Measurements from ENCODE around the gene CTDP1.

Gene CTDP1

DNA sequence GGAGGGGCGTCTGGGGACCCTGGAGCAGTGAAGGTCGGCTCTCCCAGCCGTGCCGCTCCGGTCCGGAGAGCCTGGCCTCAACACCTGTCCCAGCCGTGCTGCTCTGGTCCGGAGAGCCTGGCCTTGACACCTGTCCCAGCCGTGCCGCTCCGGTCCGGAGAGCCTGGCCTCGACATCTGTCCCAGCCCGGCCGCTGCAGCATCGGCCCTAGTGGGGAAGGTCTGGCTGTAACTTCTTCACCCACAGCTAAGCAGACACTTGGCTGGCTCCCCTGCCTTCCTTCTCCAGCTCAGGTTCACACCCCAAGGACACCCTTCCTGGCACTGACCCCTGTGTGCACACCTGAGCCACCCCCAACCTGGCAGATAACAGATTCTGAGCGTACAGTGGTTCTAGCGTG lies 122.7 kb downstream of the CTDP1 start:
- TF ChIP-seq, protein P1, sequence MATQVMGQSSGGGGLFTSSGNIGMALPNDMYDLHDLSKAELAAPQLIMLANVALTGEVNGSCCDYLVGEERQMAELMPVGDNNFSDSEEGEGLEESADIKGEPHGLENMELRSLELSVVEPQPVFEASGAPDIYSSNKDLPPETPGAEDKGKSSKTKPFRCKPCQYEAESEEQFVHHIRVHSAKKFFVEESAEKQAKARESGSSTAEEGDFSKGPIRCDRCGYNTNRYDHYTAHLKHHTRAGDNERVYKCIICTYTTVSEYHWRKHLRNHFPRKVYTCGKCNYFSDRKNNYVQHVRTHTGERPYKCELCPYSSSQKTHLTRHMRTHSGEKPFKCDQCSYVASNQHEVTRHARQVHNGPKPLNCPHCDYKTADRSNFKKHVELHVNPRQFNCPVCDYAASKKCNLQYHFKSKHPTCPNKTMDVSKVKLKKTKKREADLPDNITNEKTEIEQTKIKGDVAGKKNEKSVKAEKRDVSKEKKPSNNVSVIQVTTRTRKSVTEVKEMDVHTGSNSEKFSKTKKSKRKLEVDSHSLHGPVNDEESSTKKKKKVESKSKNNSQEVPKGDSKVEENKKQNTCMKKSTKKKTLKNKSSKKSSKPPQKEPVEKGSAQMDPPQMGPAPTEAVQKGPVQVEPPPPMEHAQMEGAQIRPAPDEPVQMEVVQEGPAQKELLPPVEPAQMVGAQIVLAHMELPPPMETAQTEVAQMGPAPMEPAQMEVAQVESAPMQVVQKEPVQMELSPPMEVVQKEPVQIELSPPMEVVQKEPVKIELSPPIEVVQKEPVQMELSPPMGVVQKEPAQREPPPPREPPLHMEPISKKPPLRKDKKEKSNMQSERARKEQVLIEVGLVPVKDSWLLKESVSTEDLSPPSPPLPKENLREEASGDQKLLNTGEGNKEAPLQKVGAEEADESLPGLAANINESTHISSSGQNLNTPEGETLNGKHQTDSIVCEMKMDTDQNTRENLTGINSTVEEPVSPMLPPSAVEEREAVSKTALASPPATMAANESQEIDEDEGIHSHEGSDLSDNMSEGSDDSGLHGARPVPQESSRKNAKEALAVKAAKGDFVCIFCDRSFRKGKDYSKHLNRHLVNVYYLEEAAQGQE (IDR thresholded peaks at IDR 0.05; ENCODE audit: insufficient read depth in 1 of 2, low read depth in 2 of 2, low read length in 2 of 2) = no peak
- TF ChIP-seq FOXP2 (optimal IDR thresholded peaks at IDR 0.05; ENCODE audit: borderline replicate concordance, extremely low read depth, extremely low read length, insufficient read depth) (no peak), TAF1 (IDR thresholded peaks at IDR 0.05; ENCODE audit: borderline replicate concordance, insufficient read depth, low read length) (no peak), POLR2AphosphoS5 (IDR thresholded peaks at IDR 0.05; ENCODE audit: low read depth, low read length) (no peak), SIN3A (IDR thresholded peaks at IDR 0.05; ENCODE audit: borderline replicate concordance, insufficient read depth, low read length) (no peak)

- TF ChIP-seq POLR2AphosphoS5 (IDR thresholded peaks at IDR 0.05; ENCODE audit: low read depth, low read length) (no peak), SIN3A (IDR thresholded peaks at IDR 0.05; ENCODE audit: borderline replicate concordance, insufficient read depth, low read length) (no peak), TAF1 (IDR thresholded peaks at IDR 0.05; ENCODE audit: borderline replicate concordance, insufficient read depth, low read length) (no peak), FOXP2 (optimal IDR thresholded peaks at IDR 0.05; ENCODE audit: borderline replicate concordance, extremely low read depth, extremely low read length, insufficient read depth) (no peak)
Measured at GRCh38 chr18:79803611-79804051, 124.0 kb downstream of the CTDP1 start.
